ENCODE data around the gene TMEM242. TPM values are rescaled to one million over a fixed set of nuclear protein-coding genes. Genes with fewer than 3 reads are reported as not detected.

Gene TMEM242
- total and polyA plus RNA-seq, 2 of the 13 experiments (the other 11 are each of a cell fraction or from before 2014, with no cell fraction given), result 5.6 to 11.1 TPM

DNA sequence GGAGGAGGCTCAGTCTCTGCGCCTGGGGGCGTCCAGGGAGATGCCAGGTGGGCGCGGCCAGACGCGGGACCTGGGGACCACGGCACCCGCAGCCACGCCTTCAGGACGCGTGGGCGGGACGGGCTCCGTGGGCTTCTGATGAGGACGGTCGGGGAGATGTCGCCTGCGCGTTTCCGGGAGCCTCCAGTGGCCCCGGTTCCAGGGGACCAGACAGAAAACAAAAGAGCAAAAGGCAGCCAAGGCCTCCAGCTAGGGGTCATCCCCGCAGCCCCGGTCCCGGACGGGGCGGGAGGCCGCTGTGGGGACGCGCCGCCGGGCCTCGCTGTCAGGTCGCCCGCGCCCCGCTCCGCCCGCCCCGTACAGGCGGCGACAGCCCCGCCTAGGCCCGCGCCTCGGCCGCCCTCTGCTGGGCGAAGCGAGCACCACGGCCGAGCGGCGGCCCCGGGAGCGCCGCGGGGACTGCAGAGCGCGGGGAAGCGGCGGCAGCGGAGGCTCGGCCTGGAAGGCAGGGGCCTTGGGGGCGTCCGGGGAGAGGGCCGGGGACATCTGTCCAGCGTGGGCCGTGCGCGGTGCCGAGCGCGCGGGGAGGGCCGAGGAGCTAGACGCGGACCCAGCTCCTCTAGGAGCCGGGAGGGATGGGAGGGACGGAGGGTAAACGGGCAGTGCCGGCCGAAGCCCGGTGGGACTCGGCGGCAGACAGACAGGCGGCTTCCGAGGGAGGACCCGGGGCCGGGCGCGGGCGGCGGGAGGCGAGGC lies 48.7 kb downstream of the TMEM242 start (continued):
- TF ChIP-seq ZNF34 (CRISPR knock-in tag; IDR thresholded peaks at IDR 0.05; ENCODE audit: borderline replicate concordance), result peak; percentile 87; the same call in 1 of the 2 replicates
- TF ChIP-seq, protein P1, sequence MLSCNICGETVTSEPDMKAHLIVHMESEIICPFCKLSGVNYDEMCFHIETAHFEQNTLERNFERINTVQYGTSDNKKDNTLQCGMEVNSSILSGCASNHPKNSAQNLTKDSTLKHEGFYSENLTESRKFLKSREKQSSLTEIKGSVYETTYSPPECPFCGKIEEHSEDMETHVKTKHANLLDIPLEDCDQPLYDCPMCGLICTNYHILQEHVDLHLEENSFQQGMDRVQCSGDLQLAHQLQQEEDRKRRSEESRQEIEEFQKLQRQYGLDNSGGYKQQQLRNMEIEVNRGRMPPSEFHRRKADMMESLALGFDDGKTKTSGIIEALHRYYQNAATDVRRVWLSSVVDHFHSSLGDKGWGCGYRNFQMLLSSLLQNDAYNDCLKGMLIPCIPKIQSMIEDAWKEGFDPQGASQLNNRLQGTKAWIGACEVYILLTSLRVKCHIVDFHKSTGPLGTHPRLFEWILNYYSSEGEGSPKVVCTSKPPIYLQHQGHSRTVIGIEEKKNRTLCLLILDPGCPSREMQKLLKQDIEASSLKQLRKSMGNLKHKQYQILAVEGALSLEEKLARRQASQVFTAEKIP (CRISPR knock-in tag; IDR thresholded peaks at IDR 0.05; ENCODE audit: borderline replicate concordance), result no peak
- TF ChIP-seq HCFC1 (IDR thresholded peaks at IDR 0.05; ENCODE audit: low read depth, low read length), result no peak
- no peak for TF ChIP-seq PITX1 (CRISPR knock-in tag; IDR thresholded peaks at IDR 0.05)
- no peak for TF ChIP-seq HNRNPL (IDR thresholded peaks at IDR 0.05; ENCODE audit: low read depth, low read length)
- no peak for TF ChIP-seq MLLT10 (CRISPR knock-in tag; IDR thresholded peaks at IDR 0.05)
- no peak for TF ChIP-seq CC2D1A (CRISPR knock-in tag; IDR thresholded peaks at IDR 0.05)
- no peak for TF ChIP-seq ZFP36L2 (CRISPR knock-in tag; IDR thresholded peaks at IDR 0.05)
- peak; percentile 44; the same call in 1 of the 2 replicates for TF ChIP-seq SRY (CRISPR knock-in tag; IDR thresholded peaks at IDR 0.05)
- TF ChIP-seq KLF11 (CRISPR knock-in tag; IDR thresholded peaks at IDR 0.05), result no peak
- TF ChIP-seq ZFAT (CRISPR knock-in tag; conservative IDR thresholded peaks at IDR 0.05), result no peak
- TF ChIP-seq MAFF (IDR thresholded peaks at IDR 0.05; ENCODE audit: low read depth, low read length), result no peak
- peak; percentile 56 for TF ChIP-seq YEATS4 (CRISPR knock-in tag; IDR thresholded peaks at IDR 0.05; ENCODE audit: borderline replicate concordance)
- TF ChIP-seq, protein P2, sequence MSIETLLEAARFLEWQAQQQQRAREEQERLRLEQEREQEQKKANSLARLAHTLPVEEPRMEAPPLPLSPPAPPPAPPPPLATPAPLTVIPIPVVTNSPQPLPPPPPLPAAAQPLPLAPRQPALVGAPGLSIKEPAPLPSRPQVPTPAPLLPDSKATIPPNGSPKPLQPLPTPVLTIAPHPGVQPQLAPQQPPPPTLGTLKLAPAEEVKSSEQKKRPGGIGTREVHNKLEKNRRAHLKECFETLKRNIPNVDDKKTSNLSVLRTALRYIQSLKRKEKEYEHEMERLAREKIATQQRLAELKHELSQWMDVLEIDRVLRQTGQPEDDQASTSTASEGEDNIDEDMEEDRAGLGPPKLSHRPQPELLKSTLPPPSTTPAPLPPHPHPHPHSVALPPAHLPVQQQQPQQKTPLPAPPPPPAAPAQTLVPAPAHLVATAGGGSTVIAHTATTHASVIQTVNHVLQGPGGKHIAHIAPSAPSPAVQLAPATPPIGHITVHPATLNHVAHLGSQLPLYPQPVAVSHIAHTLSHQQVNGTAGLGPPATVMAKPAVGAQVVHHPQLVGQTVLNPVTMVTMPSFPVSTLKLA (IDR thresholded peaks at IDR 0.05), result no peak
- no peak for TF ChIP-seq MYNN (CRISPR knock-in tag; IDR thresholded peaks at IDR 0.05; ENCODE audit: low read depth)
- TF ChIP-seq, protein P3, sequence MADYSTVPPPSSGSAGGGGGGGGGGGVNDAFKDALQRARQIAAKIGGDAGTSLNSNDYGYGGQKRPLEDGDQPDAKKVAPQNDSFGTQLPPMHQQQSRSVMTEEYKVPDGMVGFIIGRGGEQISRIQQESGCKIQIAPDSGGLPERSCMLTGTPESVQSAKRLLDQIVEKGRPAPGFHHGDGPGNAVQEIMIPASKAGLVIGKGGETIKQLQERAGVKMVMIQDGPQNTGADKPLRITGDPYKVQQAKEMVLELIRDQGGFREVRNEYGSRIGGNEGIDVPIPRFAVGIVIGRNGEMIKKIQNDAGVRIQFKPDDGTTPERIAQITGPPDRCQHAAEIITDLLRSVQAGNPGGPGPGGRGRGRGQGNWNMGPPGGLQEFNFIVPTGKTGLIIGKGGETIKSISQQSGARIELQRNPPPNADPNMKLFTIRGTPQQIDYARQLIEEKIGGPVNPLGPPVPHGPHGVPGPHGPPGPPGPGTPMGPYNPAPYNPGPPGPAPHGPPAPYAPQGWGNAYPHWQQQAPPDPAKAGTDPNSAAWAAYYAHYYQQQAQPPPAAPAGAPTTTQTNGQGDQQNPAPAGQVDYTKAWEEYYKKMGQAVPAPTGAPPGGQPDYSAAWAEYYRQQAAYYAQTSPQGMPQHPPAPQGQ (CRISPR knock-in tag; IDR thresholded peaks at IDR 0.05; ENCODE audit: borderline replicate concordance), result no peak; the same call in 1 of the 2 replicates
- peak; percentile 37; the same call in 1 of the 2 replicates for TF ChIP-seq ISL2 (CRISPR knock-in tag; IDR thresholded peaks at IDR 0.05)
- no peak for TF ChIP-seq ZNF781 (CRISPR knock-in tag; IDR thresholded peaks at IDR 0.05; ENCODE audit: borderline replicate concordance, not compliant biosample characterization)
- TF ChIP-seq, protein P4, sequence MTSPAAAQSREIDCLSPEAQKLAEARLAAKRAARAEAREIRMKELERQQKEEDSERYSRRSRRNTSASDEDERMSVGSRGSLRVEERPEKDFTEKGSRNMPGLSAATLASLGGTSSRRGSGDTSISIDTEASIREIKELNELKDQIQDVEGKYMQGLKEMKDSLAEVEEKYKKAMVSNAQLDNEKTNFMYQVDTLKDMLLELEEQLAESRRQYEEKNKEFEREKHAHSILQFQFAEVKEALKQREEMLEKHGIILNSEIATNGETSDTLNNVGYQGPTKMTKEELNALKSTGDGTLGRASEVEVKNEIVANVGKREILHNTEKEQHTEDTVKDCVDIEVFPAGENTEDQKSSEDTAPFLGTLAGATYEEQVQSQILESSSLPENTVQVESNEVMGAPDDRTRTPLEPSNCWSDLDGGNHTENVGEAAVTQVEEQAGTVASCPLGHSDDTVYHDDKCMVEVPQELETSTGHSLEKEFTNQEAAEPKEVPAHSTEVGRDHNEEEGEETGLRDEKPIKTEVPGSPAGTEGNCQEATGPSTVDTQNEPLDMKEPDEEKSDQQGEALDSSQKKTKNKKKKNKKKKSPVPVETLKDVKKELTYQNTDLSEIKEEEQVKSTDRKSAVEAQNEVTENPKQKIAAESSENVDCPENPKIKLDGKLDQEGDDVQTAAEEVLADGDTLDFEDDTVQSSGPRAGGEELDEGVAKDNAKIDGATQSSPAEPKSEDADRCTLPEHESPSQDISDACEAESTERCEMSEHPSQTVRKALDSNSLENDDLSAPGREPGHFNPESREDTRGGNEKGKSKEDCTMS (CRISPR knock-in tag; conservative IDR thresholded peaks at IDR 0.05), result no peak
- no peak for TF ChIP-seq PHF5A (CRISPR knock-in tag; IDR thresholded peaks at IDR 0.05; ENCODE audit: low read depth, unreplicated experiment)
- no peak for TF ChIP-seq ZNF17 (CRISPR knock-in tag; IDR thresholded peaks at IDR 0.05)
